Left lung (tissue), 10 donors: ENCODE results near the gene SORCS1. TPM values are rescaled to one million over a fixed set of nuclear protein-coding genes. Genes with fewer than 3 reads are reported as not detected.

Source experiments
- ATAC-seq: fragments of 200-7000 bp; cut with Tn5 transposase; one replicate; pipeline ENCODE4 v1.9.1; 2020; ENCODE audit warnings: moderate library complexity
- DNase-seq, 4 donors: peaks; one replicate each; pipeline ENCODE4 v3.0.0-alpha.2; 2013 to 2020
- H3K27ac ChIP-seq, 2 donors: fragments of 200-600 bp; sonication (generic) in 1 of 2; one replicate each; pipeline versions ENCODE4 v1.5.0 to v1.8.0; 2020 to 2021
- H3K27me3 ChIP-seq, 2 donors: fragments of 200-600 bp; sonication (generic) in 1 of 2; one replicate each; pipeline versions ENCODE4 v1.5.0 to v1.8.0; 2020 to 2021
- H3K36me3 ChIP-seq, 2 donors: fragments of 200-600 bp; sonication (generic) in 1 of 2; one replicate each; pipeline versions ENCODE4 v1.5.0 to v1.8.0; 2020 to 2021
- H3K4me1 ChIP-seq, 2 donors: fragments of 200-600 bp; one replicate each; pipeline ENCODE4 v1.8.0; 2021
- H3K4me3 ChIP-seq, 2 donors: fragments of 200-600 bp; sonication (generic) in 1 of 2; one replicate each; pipeline versions ENCODE4 v1.5.0 to v1.8.0; 2020 to 2021; ENCODE audit warnings: mild to moderate bottlenecking in 1 of 2
- H3K9me3 ChIP-seq, 2 donors: fragments of 200-600 bp; sonication (generic) in 1 of 2; one replicate each; pipeline versions ENCODE4 v1.5.0 to v1.8.0; 2020 to 2021
- CTCF ChIP-seq, 2 donors: fragments of 200-600 bp; sonication (generic) in 1 of 2; IDR thresholded peaks; one replicate each; pipeline versions ENCODE4 v1.5.0 to v1.8.0; 2021; ENCODE audit warnings: antibody characterized with exemption in 2 of 2
- intact Hi-C, 2 donors: fragments of 100-400 bp; cut with DNase I; formaldehyde crosslinking; loops; one replicate each; pipeline versions ENCODE4 v1.11.2 to v1.14.2; 2022
- polyA plus RNA-seq, 6 donors: library from polyadenylated mRNA; unstranded; fragments of 120-200 nt; gene quantifications; one replicate each; pipeline ENCODE4 v1.2.1, GENCODE V29; 2013; ENCODE audit not compliant: insufficient read length in 6 of 6
- total RNA-seq, 2 donors: library from RNA; stranded (reverse); fragmentation: NEBNext Ultra II Directional; extraction: Animal tissue kit (Norgen Biotek cat#: 25700); gene quantifications; one replicate each; pipeline ENCODE4 v1.2.1, GENCODE V29; 2021
- donor health status: DM: no; HTN: yes; CAD: no.
- donor health status: DM: no; HTN: no; CAD: no.

The SORCS1 gene
- total and polyA plus RNA-seq, 8 donors = 0.03 to 0.72 (median 0.21) TPM

- Histone ChIP-seq H3K36me3 (no peaks in the 10 kb centered on the region), H3K27me3 (no peaks in the 10 kb centered on the region), H3K4me1 (no peaks in the 10 kb centered on the region), H3K27ac (no peak overlapping the region), H3K9me3 (no peaks in the 10 kb centered on the region), H3K4me3 (no peak overlapping the region)
- ATAC-seq (no peak), DNase-seq (no peak)
- TF ChIP-seq CTCF (IDR thresholded peaks at IDR 0.05) = no peak
- intact Hi-C loops = no loop called here
Observed at GRCh38 chr10:106864031-106864430, 300.5 kb downstream of the SORCS1 start.

- Histone ChIP-seq H3K27me3 (no peaks in the 10 kb centered on the region), H3K27ac (no peak overlapping the region), H3K4me1 (no peaks in the 10 kb centered on the region), H3K36me3 (no peaks in the 10 kb centered on the region), H3K4me3 (no peak overlapping the region), H3K9me3 (no peaks in the 10 kb centered on the region)
- intact Hi-C loops = no loop called here
- DNase-seq (no peak), ATAC-seq (no peak)
- TF ChIP-seq CTCF (IDR thresholded peaks at IDR 0.05) = no peak
Observed at GRCh38 chr10:106863549-106863948, 301.0 kb downstream of the SORCS1 start.

- intact Hi-C loops = no loop called here
- ATAC-seq = no peak
Observed at GRCh38 chr10:106859892-106860652, 304.4 kb downstream of the SORCS1 start.

GRCh38 chr10:106857728-106858127 lies 306.8 kb downstream of the SORCS1 start:
- Histone ChIP-seq H3K9me3 (peaks cover 0 to 2% of the 10 kb centered on the region in 2 donors), H3K27me3 (no peaks in the 10 kb centered on the region), H3K36me3 (no peaks in the 10 kb centered on the region), H3K27ac (no peak overlapping the region), H3K4me3 (no peak overlapping the region), H3K4me1 (no peaks in the 10 kb centered on the region)
- DNase-seq (no peak), ATAC-seq (no peak)
- no peak for TF ChIP-seq CTCF (IDR thresholded peaks at IDR 0.05)
- intact Hi-C loops = no loop called here

More at GRCh38 chr10:106859892-106860652, 304.4 kb downstream of the SORCS1 start:
- Histone ChIP-seq H3K27me3 (no peaks in the 10 kb centered on the region), H3K27ac (no peak overlapping the region), H3K9me3 (peaks cover 0 to 2% of the 10 kb centered on the region in 2 donors), H3K4me1 (no peaks in the 10 kb centered on the region), H3K36me3 (no peaks in the 10 kb centered on the region), H3K4me3 (no peak overlapping the region)
- no peak for DNase-seq
- TF ChIP-seq CTCF (IDR thresholded peaks at IDR 0.05) = no peak

GRCh38 chr10:106857213-106857612 lies 307.3 kb downstream of the SORCS1 start:
- no peaks in the 10 kb centered on the region for H3K27me3 ChIP-seq
- no peak overlapping the region for H3K27ac ChIP-seq
- H3K4me1 ChIP-seq = no peaks in the 10 kb centered on the region
- TF ChIP-seq CTCF (IDR thresholded peaks at IDR 0.05) = no peak
- H3K36me3 ChIP-seq = no peaks in the 10 kb centered on the region
- intact Hi-C loops = no loop called here
- no peak for ATAC-seq
- H3K4me3 ChIP-seq = no peak overlapping the region
- H3K9me3 ChIP-seq = peaks cover 0 to 2% of the 10 kb centered on the region in 2 donors
- no peak for DNase-seq
